ENCODE results near the gene BICRA.
"Not testable (repeated sequence)": the region's sequence is repeated elsewhere in the genome, so short reads cannot be mapped to it uniquely, and the experiment has no call there.

BICRA gene

DNA sequence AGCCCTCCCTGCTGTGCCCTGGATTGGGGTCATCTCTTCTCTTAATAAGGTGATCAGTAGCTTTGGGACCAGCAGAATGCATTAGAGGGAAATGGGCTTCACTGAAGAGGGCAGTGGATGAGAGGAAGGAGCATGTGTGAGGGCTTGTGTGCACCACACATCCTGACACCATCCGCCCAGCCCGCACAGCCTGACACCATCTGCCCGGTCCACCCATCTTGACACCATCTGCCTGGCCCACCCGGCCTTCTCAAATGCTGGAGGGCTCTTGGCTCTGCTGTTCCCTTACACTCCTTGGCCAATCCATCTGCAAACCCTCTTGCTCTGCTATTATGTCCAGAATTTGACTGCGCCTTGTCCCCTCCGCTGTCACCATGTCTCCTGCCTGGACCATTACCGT lies 41.8 kb downstream of the BICRA start:
- Mint-ChIP-seq H3K27me3 (no peaks in the 10 kb centered on the region), H3K4me1 (ENCODE audit: low read depth in 2 of 2) (peaks cover 37 to 49% of the 10 kb centered on the region in 2 donors), H3K9me3 (no peaks in the 10 kb centered on the region), H3K27ac (peak overlapping the region in 1 of 2 donors; percentile 28), H3K36me3 (ENCODE audit: insufficient read depth) (peaks cover 16% of the 10 kb centered on the region), H3K4me3 (no peak overlapping the region)
- ATAC-seq (replicated peaks) (no peak), DNase-seq (no peak)

GRCh38 chr19:47651132-47651531 lies 42.2 kb downstream of the BICRA start:
- Mint-ChIP-seq H3K4me1 (ENCODE audit: low read depth in 2 of 2) (peaks cover 37 to 44% of the 10 kb centered on the region in 2 donors), H3K4me3 (no peak overlapping the region), H3K27me3 (no peaks in the 10 kb centered on the region), H3K9me3 (no peaks in the 10 kb centered on the region), H3K27ac (no peak overlapping the region), H3K36me3 (ENCODE audit: insufficient read depth) (peaks cover 16% of the 10 kb centered on the region)
- DNase-seq (no peak), ATAC-seq (replicated peaks) (no peak)

- Mint-ChIP-seq H3K27me3 (no peaks in the 10 kb centered on the region), H3K9me3 (no peaks in the 10 kb centered on the region), H3K4me1 (ENCODE audit: low read depth in 2 of 2) (peaks cover 39 to 41% of the 10 kb centered on the region in 2 donors), H3K27ac (peak overlapping the region in 1 of 2 donors; percentile 28), H3K36me3 (ENCODE audit: insufficient read depth) (peaks cover 13% of the 10 kb centered on the region), H3K4me3 (no peak overlapping the region)
- DNase-seq (no peak), ATAC-seq (replicated peaks) (no peak)
Observed at GRCh38 chr19:47651691-47652090, 42.8 kb downstream of the BICRA start.

DNA sequence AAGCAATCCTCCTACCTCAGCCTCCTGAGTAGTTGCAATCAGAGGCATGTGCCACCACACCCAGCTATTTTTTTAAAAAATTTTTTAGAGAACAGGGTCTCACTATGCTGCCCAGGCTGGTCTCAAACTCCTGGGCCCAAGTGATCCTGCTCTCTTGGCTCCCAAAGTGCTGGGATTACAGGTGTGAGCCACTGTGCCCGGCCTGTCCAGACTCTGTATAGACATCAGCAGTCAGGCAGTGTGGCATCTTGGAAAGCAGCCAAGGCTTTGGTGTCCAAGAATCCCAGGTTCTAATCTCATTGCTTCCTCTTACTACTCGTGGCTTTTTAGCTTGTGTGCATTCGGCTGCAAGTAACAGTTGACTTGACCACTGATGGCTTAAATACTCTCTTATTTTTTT lies 43.4 kb downstream of the BICRA start:
- H3K27me3 Mint-ChIP-seq, result no peaks in the 10 kb centered on the region
- H3K27ac Mint-ChIP-seq, result peak overlapping the region in 1 of 2 donors; percentile 10
- H3K36me3 Mint-ChIP-seq (ENCODE audit: insufficient read depth), result peaks cover 10% of the 10 kb centered on the region
- DNase-seq (no peak), ATAC-seq (replicated peaks) (no peak)
- H3K4me3 Mint-ChIP-seq, result no peak overlapping the region
- H3K4me1 Mint-ChIP-seq (ENCODE audit: low read depth in 2 of 2), result peaks cover 35 to 39% of the 10 kb centered on the region in 2 donors
- no peaks in the 10 kb centered on the region for H3K9me3 Mint-ChIP-seq

DNA sequence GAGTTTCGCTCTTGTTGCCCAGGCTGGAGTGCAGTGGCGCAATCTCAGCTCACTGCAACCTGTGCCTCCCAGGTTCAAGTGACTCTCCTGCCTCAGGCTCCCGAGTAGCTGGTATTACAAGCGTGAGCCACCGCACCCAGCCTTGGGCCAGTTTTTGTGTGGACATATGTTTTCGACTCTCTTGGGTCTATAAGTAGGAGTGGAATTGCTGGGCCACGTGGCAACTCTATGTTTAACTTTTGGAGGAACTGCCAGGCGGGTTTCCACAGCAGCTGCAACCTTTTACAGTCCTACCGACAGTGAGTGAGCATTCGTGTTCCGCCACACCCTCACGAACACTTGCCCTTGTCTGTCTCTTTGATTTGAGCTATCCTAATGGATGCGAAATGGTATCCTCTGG lies 44.9 kb downstream of the BICRA start:
- H3K27me3 Mint-ChIP-seq, result no peaks in the 10 kb centered on the region

DNA sequence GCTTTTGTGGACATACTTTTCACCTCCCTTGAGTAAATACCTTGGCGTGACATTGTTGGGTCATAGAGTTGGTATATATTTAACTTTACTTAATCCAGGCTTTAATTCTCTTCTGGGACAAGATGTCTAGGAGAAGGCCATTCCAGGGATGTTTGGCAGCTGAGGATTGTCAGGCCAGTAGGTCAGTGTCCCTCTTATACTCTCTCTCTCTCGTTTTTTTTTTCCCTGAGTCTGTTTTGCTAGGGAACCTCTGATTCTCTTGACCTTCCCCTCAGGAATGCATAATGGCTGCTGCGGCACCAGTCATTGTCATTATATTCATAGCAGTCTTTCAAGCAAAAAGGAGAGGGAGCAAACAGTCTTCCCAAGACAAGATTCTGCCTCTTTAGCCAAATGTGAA lies 48.8 kb downstream of the BICRA start:
- H3K9me3 Mint-ChIP-seq, result no peaks in the 10 kb centered on the region
- H3K4me3 Mint-ChIP-seq, result no peak overlapping the region
- no peak overlapping the region for H3K27ac Mint-ChIP-seq
- ATAC-seq (replicated peaks) (no peak), DNase-seq (no peak)
- no peaks in the 10 kb centered on the region for H3K27me3 Mint-ChIP-seq
- peaks cover 16% of the 10 kb centered on the region for H3K36me3 Mint-ChIP-seq (ENCODE audit: insufficient read depth)
- peaks cover 19 to 28% of the 10 kb centered on the region in 2 donors for H3K4me1 Mint-ChIP-seq (ENCODE audit: low read depth in 2 of 2)

More for the DNA sequence above, 44.9 kb downstream of the BICRA start:
- no peak overlapping the region for H3K4me3 Mint-ChIP-seq
- H3K27ac Mint-ChIP-seq, result no peak overlapping the region
- no peak for DNase-seq
- H3K4me1 Mint-ChIP-seq (ENCODE audit: low read depth in 2 of 2), result peaks cover 32% of the 10 kb centered on the region in 2 donors
- H3K36me3 Mint-ChIP-seq (ENCODE audit: insufficient read depth), result peaks cover 10% of the 10 kb centered on the region
- no peaks in the 10 kb centered on the region for H3K9me3 Mint-ChIP-seq
- no peak for ATAC-seq (replicated peaks)

GRCh38 chr19:47658431-47659348 lies 49.8 kb downstream of the BICRA start:
- Mint-ChIP-seq H3K36me3 (ENCODE audit: insufficient read depth) (peaks cover 12% of the 10 kb centered on the region), H3K27me3 (no peaks in the 10 kb centered on the region), H3K4me3 (no peak overlapping the region), H3K9me3 (no peaks in the 10 kb centered on the region), H3K4me1 (ENCODE audit: low read depth in 2 of 2) (peaks cover 22 to 27% of the 10 kb centered on the region in 2 donors), H3K27ac (no peak overlapping the region)
- ATAC-seq (replicated peaks) (no peak), DNase-seq (no peak)

GRCh38 chr19:47660435-47660832 lies 51.5 kb downstream of the BICRA start:
- Mint-ChIP-seq H3K36me3 (ENCODE audit: insufficient read depth) (peaks cover 10% of the 10 kb centered on the region), H3K4me1 (ENCODE audit: low read depth in 2 of 2) (peaks cover 24 to 26% of the 10 kb centered on the region in 2 donors), H3K9me3 (no peaks in the 10 kb centered on the region), H3K27ac (peak overlapping the region in 1 of 2 donors; percentile 49), H3K4me3 (no peak overlapping the region), H3K27me3 (no peaks in the 10 kb centered on the region)
- no peak for DNase-seq
- no peak for ATAC-seq (replicated peaks)

DNA sequence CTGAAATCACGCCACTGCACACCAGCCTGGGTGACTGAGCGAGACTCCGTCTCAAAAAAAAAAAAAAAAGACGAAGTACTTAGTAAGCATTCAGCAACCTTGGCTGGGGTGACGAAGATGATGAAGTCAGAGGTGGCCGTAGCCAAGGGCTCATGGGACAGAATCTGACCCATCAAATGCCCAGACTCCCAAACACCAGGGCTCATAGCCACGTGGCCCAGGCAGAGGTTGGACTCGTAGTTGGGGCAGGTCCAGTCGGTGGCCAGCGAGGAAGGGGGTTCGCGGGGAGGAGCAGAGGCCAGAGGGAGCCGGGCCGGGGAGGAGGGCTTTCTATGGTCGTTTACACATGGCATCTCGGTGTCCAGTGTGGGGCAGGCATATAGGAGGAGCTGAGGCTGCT lies 52.2 kb downstream of the BICRA start:
- H3K4me3 Mint-ChIP-seq, result no peak overlapping the region
- H3K27ac Mint-ChIP-seq, result peak overlapping the region; percentile 8 to 32
- no peaks in the 10 kb centered on the region for H3K27me3 Mint-ChIP-seq
- peaks cover 10% of the 10 kb centered on the region for H3K36me3 Mint-ChIP-seq (ENCODE audit: insufficient read depth)
- H3K4me1 Mint-ChIP-seq (ENCODE audit: low read depth in 2 of 2), result peaks cover 23 to 29% of the 10 kb centered on the region in 2 donors
- H3K9me3 Mint-ChIP-seq, result no peaks in the 10 kb centered on the region
- ATAC-seq (replicated peaks), result no peak
- DNase-seq, result no peak

- Mint-ChIP-seq H3K27ac (peak overlapping the region; percentile 8 to 32), H3K9me3 (no peaks in the 10 kb centered on the region), H3K27me3 (no peaks in the 10 kb centered on the region), H3K4me1 (ENCODE audit: low read depth in 2 of 2) (peaks cover 22 to 29% of the 10 kb centered on the region in 2 donors), H3K36me3 (ENCODE audit: insufficient read depth) (peaks cover 10% of the 10 kb centered on the region), H3K4me3 (no peak overlapping the region)
- ATAC-seq (replicated peaks) (no peak), DNase-seq (no peak)
Observed at GRCh38 chr19:47661611-47662010, 52.7 kb downstream of the BICRA start.

DNA sequence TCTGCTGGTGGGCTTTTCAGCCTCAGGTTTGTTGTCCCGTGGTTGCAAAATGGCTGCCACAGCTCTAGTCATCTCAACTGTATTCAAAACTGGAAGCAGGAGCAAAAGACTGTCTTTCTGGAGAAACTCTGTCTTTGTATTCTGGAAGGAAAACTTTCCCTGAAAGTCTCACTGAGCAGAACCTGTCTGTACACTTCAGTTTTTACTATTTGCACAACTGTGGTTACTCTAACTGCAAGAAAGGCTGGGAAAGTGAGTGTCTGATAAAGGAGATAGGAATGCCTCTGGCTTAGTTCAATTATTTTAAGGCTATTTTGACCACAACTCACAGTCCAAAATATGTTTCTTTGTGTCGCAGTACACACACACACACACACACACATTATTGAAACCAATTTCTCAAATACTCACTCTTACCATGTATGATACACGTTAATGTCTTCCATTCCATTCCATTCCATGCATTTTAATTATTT lies 54.5 kb downstream of the BICRA start:
- no peak for DNase-seq
- H3K27ac Mint-ChIP-seq, result no peak overlapping the region
- peaks cover 21 to 24% of the 10 kb centered on the region in 2 donors for H3K4me1 Mint-ChIP-seq (ENCODE audit: low read depth in 2 of 2)
- H3K27me3 Mint-ChIP-seq, result no peaks in the 10 kb centered on the region
- no peak for ATAC-seq (replicated peaks)
- peaks cover 15% of the 10 kb centered on the region for H3K36me3 Mint-ChIP-seq (ENCODE audit: insufficient read depth)
- no peaks in the 10 kb centered on the region for H3K9me3 Mint-ChIP-seq
- no peak overlapping the region for H3K4me3 Mint-ChIP-seq

DNA sequence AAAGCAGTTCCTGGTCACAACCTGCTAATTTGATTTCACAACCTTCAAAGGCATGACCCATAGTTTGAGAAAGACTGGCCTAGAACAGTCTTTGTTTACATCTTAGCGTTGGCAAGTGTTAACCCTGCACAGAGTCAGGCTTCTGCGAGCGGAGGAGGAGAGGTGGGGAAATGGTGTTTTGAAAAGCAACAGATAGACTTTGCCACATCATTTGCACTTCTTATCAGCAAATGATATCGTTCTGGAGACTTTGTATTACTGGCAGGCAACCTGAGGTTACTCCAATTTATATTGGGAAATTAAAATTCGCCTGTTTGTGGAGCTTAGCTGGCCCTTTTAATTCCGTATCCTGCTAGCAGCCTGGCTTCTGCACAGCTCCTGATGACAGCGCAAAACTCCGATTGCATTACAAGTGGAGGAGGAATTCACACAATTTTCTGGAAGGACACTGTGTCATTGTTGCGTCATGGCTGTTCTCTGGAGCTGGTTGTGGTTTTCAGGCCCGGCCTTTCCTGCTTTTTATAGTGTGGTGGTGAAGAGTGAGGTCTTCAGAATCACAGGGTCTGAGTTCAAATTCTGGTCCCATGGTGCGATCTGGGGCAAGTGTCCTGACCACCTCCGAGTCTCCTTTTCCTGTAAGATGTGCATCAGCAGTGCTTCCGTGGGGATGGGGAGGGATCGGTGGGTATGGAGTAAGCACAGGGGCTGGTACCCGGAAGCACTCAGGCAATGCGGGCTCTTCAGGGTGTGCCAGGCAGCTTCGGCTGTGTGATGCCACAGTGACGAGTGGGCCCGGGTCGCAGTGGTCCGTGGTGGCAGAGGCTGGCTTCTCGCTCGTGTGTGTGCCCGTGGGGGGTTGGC lies 55.2 kb downstream of the BICRA start:
- Mint-ChIP-seq H3K9me3 (no peaks in the 10 kb centered on the region), H3K27ac (no peak overlapping the region), H3K4me3 (no peak overlapping the region), H3K27me3 (no peaks in the 10 kb centered on the region), H3K36me3 (ENCODE audit: insufficient read depth) (peaks cover 15% of the 10 kb centered on the region), H3K4me1 (ENCODE audit: low read depth in 2 of 2) (peaks cover 20 to 24% of the 10 kb centered on the region in 2 donors)
- ATAC-seq (replicated peaks) (no peak), DNase-seq (no peak)

DNA sequence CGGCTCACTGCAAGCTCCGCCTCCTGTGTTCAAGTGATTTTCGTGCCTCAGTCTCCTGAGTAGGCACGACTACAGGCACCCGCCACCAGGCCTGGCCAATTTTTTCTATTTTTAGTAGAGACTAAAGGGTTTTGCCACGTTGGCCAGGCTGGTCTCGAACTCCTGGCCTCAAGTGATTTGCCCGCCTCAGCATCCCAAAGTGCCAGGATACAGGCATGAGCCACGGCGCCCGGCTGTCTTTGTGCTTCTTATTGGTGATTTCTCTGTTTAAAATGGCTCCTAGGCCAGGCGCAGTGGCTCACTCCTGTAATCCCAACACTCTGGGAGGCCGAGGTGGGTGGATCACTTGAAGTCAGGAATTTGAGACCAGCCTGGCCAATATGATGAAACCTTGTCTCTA lies 59.6 kb downstream of the BICRA start:
- Mint-ChIP-seq H3K4me1 (ENCODE audit: low read depth in 2 of 2) (peaks cover 13 to 16% of the 10 kb centered on the region in 2 donors), H3K36me3 (ENCODE audit: insufficient read depth) (peaks cover 26% of the 10 kb centered on the region)
- H3K27me3 Mint-ChIP-seq; H3K27ac Mint-ChIP-seq; DNase-seq; H3K4me3 Mint-ChIP-seq; H3K9me3 Mint-ChIP-seq; ATAC-seq (replicated peaks): not testable (repeated sequence)
